Measurements from ENCODE around the gene TBC1D22A.

GRCh38 chr22:47054231-47055072 is 292.0 kb downstream of the TBC1D22A start:
- TF ChIP-seq, protein P1, sequence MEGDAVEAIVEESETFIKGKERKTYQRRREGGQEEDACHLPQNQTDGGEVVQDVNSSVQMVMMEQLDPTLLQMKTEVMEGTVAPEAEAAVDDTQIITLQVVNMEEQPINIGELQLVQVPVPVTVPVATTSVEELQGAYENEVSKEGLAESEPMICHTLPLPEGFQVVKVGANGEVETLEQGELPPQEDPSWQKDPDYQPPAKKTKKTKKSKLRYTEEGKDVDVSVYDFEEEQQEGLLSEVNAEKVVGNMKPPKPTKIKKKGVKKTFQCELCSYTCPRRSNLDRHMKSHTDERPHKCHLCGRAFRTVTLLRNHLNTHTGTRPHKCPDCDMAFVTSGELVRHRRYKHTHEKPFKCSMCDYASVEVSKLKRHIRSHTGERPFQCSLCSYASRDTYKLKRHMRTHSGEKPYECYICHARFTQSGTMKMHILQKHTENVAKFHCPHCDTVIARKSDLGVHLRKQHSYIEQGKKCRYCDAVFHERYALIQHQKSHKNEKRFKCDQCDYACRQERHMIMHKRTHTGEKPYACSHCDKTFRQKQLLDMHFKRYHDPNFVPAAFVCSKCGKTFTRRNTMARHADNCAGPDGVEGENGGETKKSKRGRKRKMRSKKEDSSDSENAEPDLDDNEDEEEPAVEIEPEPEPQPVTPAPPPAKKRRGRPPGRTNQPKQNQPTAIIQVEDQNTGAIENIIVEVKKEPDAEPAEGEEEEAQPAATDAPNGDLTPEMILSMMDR (IDR thresholded peaks at IDR 0.05): no peak
- no peak for TF ChIP-seq POLR2A (IDR thresholded peaks at IDR 0.05)
